ENCODE data around the gene PTPRN2.

The PTPRN2 gene

DNA sequence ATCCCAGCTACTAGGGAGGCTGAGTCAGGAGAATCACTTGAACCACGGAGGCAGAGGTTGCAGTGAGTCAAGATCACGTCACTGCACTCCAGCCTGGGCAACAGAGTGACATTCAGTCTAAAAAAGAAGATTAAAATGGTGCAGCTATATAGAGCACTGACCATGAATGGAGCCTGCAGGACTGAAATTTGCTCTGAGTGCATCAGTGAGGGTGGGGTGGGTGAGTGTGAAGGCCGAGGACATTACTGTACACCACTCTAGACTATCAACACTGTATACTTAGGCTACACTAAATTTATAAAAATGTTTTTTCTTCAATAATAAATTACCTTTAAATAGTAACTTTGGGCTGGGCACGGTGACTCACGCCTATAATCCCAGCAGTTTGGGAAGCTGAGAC, 294.7 kb downstream of the PTPRN2 start:
- TF ChIP-seq, protein P1, sequence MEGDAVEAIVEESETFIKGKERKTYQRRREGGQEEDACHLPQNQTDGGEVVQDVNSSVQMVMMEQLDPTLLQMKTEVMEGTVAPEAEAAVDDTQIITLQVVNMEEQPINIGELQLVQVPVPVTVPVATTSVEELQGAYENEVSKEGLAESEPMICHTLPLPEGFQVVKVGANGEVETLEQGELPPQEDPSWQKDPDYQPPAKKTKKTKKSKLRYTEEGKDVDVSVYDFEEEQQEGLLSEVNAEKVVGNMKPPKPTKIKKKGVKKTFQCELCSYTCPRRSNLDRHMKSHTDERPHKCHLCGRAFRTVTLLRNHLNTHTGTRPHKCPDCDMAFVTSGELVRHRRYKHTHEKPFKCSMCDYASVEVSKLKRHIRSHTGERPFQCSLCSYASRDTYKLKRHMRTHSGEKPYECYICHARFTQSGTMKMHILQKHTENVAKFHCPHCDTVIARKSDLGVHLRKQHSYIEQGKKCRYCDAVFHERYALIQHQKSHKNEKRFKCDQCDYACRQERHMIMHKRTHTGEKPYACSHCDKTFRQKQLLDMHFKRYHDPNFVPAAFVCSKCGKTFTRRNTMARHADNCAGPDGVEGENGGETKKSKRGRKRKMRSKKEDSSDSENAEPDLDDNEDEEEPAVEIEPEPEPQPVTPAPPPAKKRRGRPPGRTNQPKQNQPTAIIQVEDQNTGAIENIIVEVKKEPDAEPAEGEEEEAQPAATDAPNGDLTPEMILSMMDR (IDR thresholded peaks at IDR 0.05; ENCODE audit: low read depth, low read length): no peak
- no peak overlapping the region for H3K4me3 ChIP-seq (ENCODE audit: low read depth, low read length)

GRCh38 chr7:158291998-158292397, 295.6 kb downstream of the PTPRN2 start:
- no peak overlapping the region for H3K4me3 ChIP-seq (ENCODE audit: low read depth, low read length)
- TF ChIP-seq, protein P1 (IDR thresholded peaks at IDR 0.05; ENCODE audit: low read depth, low read length): no peak

DNA sequence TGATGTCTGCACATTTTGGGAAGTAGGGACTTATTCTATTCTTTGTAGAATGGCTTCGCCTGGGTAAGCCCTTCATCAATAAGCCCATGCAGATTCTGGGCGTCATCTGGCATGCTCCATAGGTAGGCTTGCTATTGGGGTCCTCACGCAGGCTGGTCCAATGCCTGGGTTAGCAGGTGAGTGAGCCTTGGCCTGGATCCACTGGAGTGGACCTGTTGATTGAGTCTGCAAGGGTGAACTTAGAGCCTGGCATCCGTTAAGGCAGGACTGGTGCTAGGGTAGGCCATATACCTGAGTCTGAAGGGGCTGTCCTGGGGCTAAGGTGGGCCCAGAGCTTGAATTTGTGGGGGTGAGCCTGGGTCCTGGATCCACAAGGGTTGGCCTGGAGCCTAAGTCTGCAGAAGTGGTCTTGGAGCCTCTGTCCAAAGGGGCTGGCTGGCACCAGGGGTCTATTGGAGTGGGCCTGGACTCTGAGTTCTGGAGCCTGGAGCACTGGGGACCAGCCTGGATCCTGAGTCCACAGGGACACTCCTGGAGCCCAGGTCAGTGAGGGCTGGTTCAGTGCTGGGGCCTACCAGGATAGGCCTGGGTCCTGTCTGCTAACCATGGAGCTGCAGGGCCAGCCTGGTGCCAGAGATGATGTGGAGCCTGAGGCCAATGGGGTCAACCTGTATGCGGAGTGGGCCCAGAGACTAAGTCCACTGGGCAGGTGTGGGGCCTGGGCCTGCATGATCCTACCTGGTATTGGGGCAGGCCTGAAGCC, 297.7 kb downstream of the PTPRN2 start:
- TF ChIP-seq, protein P1 (IDR thresholded peaks at IDR 0.05; ENCODE audit: low read depth, low read length): no peak
- H3K4me3 ChIP-seq (ENCODE audit: low read depth, low read length): no peak overlapping the region

DNA sequence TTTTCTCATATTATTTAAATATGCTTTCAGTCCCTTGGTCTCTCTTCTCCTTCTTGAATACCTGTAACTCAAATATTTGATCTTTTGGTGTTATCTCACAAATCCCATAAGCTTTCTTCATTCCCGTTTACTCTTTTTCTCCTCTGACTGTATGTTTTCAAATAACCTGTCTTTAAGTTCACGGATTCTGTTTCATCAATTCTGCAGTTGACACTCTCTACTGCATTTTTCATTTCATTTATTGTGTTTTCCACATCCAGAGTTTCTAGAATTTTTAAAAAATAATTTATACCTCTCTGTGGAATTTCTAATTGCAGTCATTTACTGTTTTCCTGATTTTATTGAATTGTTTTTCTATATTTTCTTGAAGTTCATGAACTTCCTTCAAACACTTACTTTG, 298.4 kb downstream of the PTPRN2 start:
- no peak overlapping the region for H3K4me3 ChIP-seq (ENCODE audit: low read depth, low read length)
- TF ChIP-seq, protein P1 (IDR thresholded peaks at IDR 0.05; ENCODE audit: low read depth, low read length): no peak

DNA sequence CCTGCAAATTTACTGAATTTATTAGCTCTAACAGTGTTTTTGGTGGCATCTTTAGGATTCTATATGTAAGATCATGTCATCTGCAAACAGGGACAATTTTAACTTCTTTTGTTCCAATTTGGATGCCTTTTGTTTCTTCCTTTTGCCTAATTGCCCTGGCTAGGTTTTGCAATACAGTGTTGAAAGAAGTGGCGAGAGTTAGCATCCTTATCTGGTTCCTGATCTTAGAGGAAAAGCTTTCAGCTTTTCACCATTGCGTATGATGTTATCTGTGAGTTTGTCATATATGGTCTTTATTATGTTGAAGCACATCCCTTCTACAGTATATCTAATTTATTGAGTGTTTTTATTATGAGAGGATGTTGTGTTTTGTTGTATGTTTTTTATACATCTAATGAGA, 301.4 kb downstream of the PTPRN2 start:
- H3K4me3 ChIP-seq (ENCODE audit: low read depth, low read length): no peak overlapping the region
- TF ChIP-seq, protein P1 (IDR thresholded peaks at IDR 0.05; ENCODE audit: low read depth, low read length): no peak

- TF ChIP-seq, protein P1 (IDR thresholded peaks at IDR 0.05; ENCODE audit: low read depth, low read length): no peak
- no peak overlapping the region for H3K4me3 ChIP-seq (ENCODE audit: low read depth, low read length)
These were observed 302.2 kb downstream of the PTPRN2 start for GRCh38 chr7:158285383-158285770.

- no peak overlapping the region for H3K4me3 ChIP-seq (ENCODE audit: low read depth, low read length)
- TF ChIP-seq, protein P1 (IDR thresholded peaks at IDR 0.05; ENCODE audit: low read depth, low read length): no peak
These were observed 302.8 kb downstream of the PTPRN2 start for GRCh38 chr7:158284617-158285382.

All from WI38 (cell line).